Gastrocnemius medialis (tissue), 4 donors: Measurements from ENCODE around the gene AKAP13. TPM values are rescaled to one million over a fixed set of nuclear protein-coding genes. Genes with fewer than 3 reads are reported as not detected.
"Not testable (repeated sequence)": the region's sequence is repeated elsewhere in the genome, so short reads cannot be mapped to it uniquely, and the experiment has no call there.

Experiments used
- ATAC-seq, 2 donors: fragments of 150-250 bp; one replicate each; pipeline ENCODE4 v1.9.1; 2016
- DNase-seq, 2 donors: peaks; one replicate each; pipeline ENCODE4 v3.0.0-alpha.2; 2019
- H3K27ac ChIP-seq, 4 donors: fragments of 200-600 bp; sonication (generic); 1 replicate in 1 of 4; 2 replicates in 3 of 4; pipeline ENCODE4 v1.5.1; 2016 to 2018; ENCODE audit warnings: mild to moderate bottlenecking in 2 of 4, moderate library complexity in 1 of 4
- H3K27me3 ChIP-seq, 3 donors: fragments of 200-600 bp; sonication (generic) in 2 of 3; 1 replicate in 1 of 3; 2 replicates in 2 of 3; pipeline versions ENCODE4 v1.5.1 to v1.6.0; 2016 to 2019; ENCODE audit warnings: mild to moderate bottlenecking in 1 of 3, moderate library complexity in 1 of 3
- H3K36me3 ChIP-seq, 2 donors: fragments of 200-600 bp; sonication (generic) in 1 of 2; one replicate each; pipeline ENCODE4 v1.5.1; 2017 to 2018
- H3K4me1 ChIP-seq, 2 donors: fragments of 200-600 bp; sonication (generic) in 1 of 2; one replicate each; pipeline ENCODE4 v1.5.1; 2016 to 2017; ENCODE audit warnings: mild to moderate bottlenecking in 2 of 2
- H3K4me3 ChIP-seq, 4 donors: fragments of 200-600 bp; sonication (generic) in 3 of 4; 1 replicate in 1 of 4; 2 replicates in 3 of 4; pipeline ENCODE4 v1.5.1; 2016 to 2019; ENCODE audit warnings: mild to moderate bottlenecking in 2 of 4
- H3K9me3 ChIP-seq, 3 donors: fragments of 200-600 bp; sonication (generic) in 2 of 3; 1 replicate in 1 of 3; 2 replicates in 2 of 3; pipeline ENCODE4 v1.5.1; 2016 to 2019
- POLR2A ChIP-seq, 2 donors: fragments of 450-650 bp; IDR thresholded peaks; one replicate each; pipeline ENCODE4 v1.6.1; 2017; ENCODE audit warnings: antibody characterized with exemption in 2 of 2, mild to moderate bottlenecking in 2 of 2, moderate library complexity in 2 of 2
- in situ Hi-C, 4 donors: fragments of 200-750 bp; cut with MboI; loops; one replicate each; pipeline versions ENCODE4 v1.15.0 to v1.8.0; 2017; ENCODE audit warnings: low sequenced_read_pairs in 4 of 4
- intact Hi-C: fragments of 100-400 bp; cut with DNase I; formaldehyde crosslinking; loops from one replicate; pipeline ENCODE4 v1.15.1; 2023; ENCODE audit warnings: low total_unique reads
- microRNA counts, 2 donors: library from miRNA; unstranded; fragments of <30 nt; microRNA quantifications; one replicate each; lab custom pipeline; 2016
- microRNA-seq, 2 donors: library from miRNA; unstranded; fragments of <30 nt; microRNA quantifications; one replicate each; pipeline ENCODE4, GENCODE V29; 2016; ENCODE audit warnings: borderline replicate concordance in 2 of 2
- total RNA-seq, 4 donors: library from RNA; depleted of rRNA; stranded (reverse); fragments of >200 nt; gene quantifications; one replicate each; pipeline versions ENCODE4 v1.1.0 to v1.2.3, GENCODE V29; 2016
- TF ChIP-seq, protein P1 (sequence below), 5 experiments: fragments of 450-650 bp in 3 of 5; fragments of 200-600 bp in 2 of 5; sonication (generic) in 2 of 5; IDR thresholded peaks in 4 of 5; conservative IDR thresholded peaks in 1 of 5; 1 replicate in 4 of 5; 2 replicates in 1 of 5; pipeline ENCODE4 v1.5.1; 2016 to 2019; ENCODE audit warnings: antibody characterized with exemption in 5 of 5, mild to moderate bottlenecking in 3 of 5, moderate library complexity in 3 of 5

AKAP13 gene
- total RNA-seq, 4 donors from 2014 or later = 127 to 481 (median 172) TPM

GRCh38 chr15:85793641-85794597 is 413.5 kb downstream of the AKAP13 start:
- H3K27ac ChIP-seq = peak overlapping the region; percentile 86 to 99 (median 98)
- H3K4me1 ChIP-seq = peaks cover 18 to 23% of the 10 kb centered on the region in 2 donors
- DNase-seq (peak; percentile 71 to 90), ATAC-seq (peak; percentile 49 to 73)
- in situ Hi-C loops (no loop called here), intact Hi-C loops (loop anchor here (5.0 to 10.0 kb wide), 4 partner anchors 62 to 371 kb away; no protein-coding TSS in a partner anchor)
- H3K9me3 ChIP-seq = no peaks in the 10 kb centered on the region
- H3K4me3 ChIP-seq = peak overlapping the region; percentile 75 to 98 (median 92)
- no peaks in the 10 kb centered on the region for H3K36me3 ChIP-seq
- TF ChIP-seq POLR2A (IDR thresholded peaks at IDR 0.05) = peak in 1 of 2 donors; percentile 46
- TF ChIP-seq, protein P1, sequence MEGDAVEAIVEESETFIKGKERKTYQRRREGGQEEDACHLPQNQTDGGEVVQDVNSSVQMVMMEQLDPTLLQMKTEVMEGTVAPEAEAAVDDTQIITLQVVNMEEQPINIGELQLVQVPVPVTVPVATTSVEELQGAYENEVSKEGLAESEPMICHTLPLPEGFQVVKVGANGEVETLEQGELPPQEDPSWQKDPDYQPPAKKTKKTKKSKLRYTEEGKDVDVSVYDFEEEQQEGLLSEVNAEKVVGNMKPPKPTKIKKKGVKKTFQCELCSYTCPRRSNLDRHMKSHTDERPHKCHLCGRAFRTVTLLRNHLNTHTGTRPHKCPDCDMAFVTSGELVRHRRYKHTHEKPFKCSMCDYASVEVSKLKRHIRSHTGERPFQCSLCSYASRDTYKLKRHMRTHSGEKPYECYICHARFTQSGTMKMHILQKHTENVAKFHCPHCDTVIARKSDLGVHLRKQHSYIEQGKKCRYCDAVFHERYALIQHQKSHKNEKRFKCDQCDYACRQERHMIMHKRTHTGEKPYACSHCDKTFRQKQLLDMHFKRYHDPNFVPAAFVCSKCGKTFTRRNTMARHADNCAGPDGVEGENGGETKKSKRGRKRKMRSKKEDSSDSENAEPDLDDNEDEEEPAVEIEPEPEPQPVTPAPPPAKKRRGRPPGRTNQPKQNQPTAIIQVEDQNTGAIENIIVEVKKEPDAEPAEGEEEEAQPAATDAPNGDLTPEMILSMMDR (IDR thresholded peaks at IDR 0.05 in 4 of 5, conservative IDR thresholded peaks at IDR 0.05 in 1 of 5) = no peak
- H3K27me3 ChIP-seq = no peaks in the 10 kb centered on the region

GRCh38 chr15:85794598-85795336 is 414.4 kb downstream of the AKAP13 start, which contains the start of gene KLHL25:
KLHL25 (minus strand) TSS chr15:85794925; CDS start chr15:85769810, 25,115 bp downstream.
- H3K27ac ChIP-seq = peak within 1 kb of the TSS; percentile 86 to 99 (median 98)
- intact Hi-C loops (loop anchor here (5.0 to 10.0 kb wide), 5 partner anchors 42 to 370 kb away; no protein-coding TSS in a partner anchor), in situ Hi-C loops (no loop called here)
- TF ChIP-seq, protein P1 (IDR thresholded peaks at IDR 0.05 in 4 of 5, conservative IDR thresholded peaks at IDR 0.05 in 1 of 5) = no peak
- TF ChIP-seq POLR2A (IDR thresholded peaks at IDR 0.05) = peak; percentile 83 to 92
- DNase-seq (peak; percentile 93 to 95), ATAC-seq (peak; percentile 94 to 97)
- no peaks in the 10 kb centered on the region for H3K27me3 ChIP-seq
- peak within 1 kb of the TSS; percentile 75 to 98 (median 92) for H3K4me3 ChIP-seq
- H3K9me3 ChIP-seq = no peaks in the 10 kb centered on the region
- peaks cover 20 to 23% of the 10 kb centered on the region in 2 donors for H3K4me1 ChIP-seq
- H3K36me3 ChIP-seq = no peaks in the 10 kb centered on the region

GRCh38 chr15:85795337-85796305 is 415.2 kb downstream of the AKAP13 start:
- intact Hi-C loops (loop anchor here (5.0 to 10.0 kb wide), 3 partner anchors 43 to 369 kb away; no protein-coding TSS in a partner anchor), in situ Hi-C loops (no loop called here)
- no peak for ATAC-seq
- Histone ChIP-seq H3K4me3 (peak overlapping the region; percentile 56 to 93 (median 83)), H3K27me3 (no peaks in the 10 kb centered on the region), H3K4me1 (peaks cover 26 to 29% of the 10 kb centered on the region in 2 donors), H3K36me3 (no peaks in the 10 kb centered on the region), H3K27ac (peak overlapping the region; percentile 86 to 99 (median 98)), H3K9me3 (no peaks in the 10 kb centered on the region)
- no peak for DNase-seq
- no peak for TF ChIP-seq POLR2A (IDR thresholded peaks at IDR 0.05)
- TF ChIP-seq, protein P1 (IDR thresholded peaks at IDR 0.05 in 4 of 5, conservative IDR thresholded peaks at IDR 0.05 in 1 of 5) = no peak

GRCh38 chr15:85796371-85796770 is 416.0 kb downstream of the AKAP13 start:
- H3K9me3 ChIP-seq, H3K4me3 ChIP-seq, H3K36me3 ChIP-seq, ATAC-seq, H3K27me3 ChIP-seq, in situ Hi-C loops, DNase-seq, H3K27ac ChIP-seq: not testable (repeated sequence)
- H3K4me1 ChIP-seq = peaks cover 30 to 33% of the 10 kb centered on the region in 2 donors
- intact Hi-C loops = loop anchor here (5.0 to 10.0 kb wide), 3 partner anchors 44 to 368 kb away; no protein-coding TSS in a partner anchor

MicroRNAs within 50 kb of the gene (microRNA counts, 767-probe panel; counts per million panel counts)
- microRNA hsa-miR-1276 (lab: Ali Mortazavi, UCI) = 356 to 448 counts per million in 2 donors

Small RNAs within 50 kb of the gene (microRNA-seq; reads per million reads assigned to microRNA genes)
- 0 reads per million in 2 donors for gene MIR1276
- gene MIR7706 = 10.6 to 11.1 reads per million in 2 donors
